Right renal cortex interstitium (tissue), 3 donors: ENCODE data around the gene CST7. TPM values are rescaled to one million over a fixed set of nuclear protein-coding genes. Genes with fewer than 3 reads are reported as not detected.
"Not testable (repeated sequence)": the region's sequence is repeated elsewhere in the genome, so short reads cannot be mapped to it uniquely, and the experiment has no call there.

ENCODE experiments used
- DNase-seq, 3 donors: peaks; one replicate each; pipeline ENCODE4 v3.0.0-alpha.2; 2013; ENCODE audit warnings: low read depth in 3 of 3, low spot score in 2 of 3
- polyA plus RNA-seq, 3 donors: library from polyadenylated mRNA; unstranded; fragments of 120-200 nt; gene quantifications; one replicate each; pipeline ENCODE4 v1.2.1, GENCODE V29; 2013; ENCODE audit not compliant: insufficient read length in 3 of 3

The CST7 gene, protein sequence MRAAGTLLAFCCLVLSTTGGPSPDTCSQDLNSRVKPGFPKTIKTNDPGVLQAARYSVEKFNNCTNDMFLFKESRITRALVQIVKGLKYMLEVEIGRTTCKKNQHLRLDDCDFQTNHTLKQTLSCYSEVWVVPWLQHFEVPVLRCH
- under 1 TPM; 0.12 to 0.79 (median 0.51) TPM for polyA plus RNA-seq

DNA sequence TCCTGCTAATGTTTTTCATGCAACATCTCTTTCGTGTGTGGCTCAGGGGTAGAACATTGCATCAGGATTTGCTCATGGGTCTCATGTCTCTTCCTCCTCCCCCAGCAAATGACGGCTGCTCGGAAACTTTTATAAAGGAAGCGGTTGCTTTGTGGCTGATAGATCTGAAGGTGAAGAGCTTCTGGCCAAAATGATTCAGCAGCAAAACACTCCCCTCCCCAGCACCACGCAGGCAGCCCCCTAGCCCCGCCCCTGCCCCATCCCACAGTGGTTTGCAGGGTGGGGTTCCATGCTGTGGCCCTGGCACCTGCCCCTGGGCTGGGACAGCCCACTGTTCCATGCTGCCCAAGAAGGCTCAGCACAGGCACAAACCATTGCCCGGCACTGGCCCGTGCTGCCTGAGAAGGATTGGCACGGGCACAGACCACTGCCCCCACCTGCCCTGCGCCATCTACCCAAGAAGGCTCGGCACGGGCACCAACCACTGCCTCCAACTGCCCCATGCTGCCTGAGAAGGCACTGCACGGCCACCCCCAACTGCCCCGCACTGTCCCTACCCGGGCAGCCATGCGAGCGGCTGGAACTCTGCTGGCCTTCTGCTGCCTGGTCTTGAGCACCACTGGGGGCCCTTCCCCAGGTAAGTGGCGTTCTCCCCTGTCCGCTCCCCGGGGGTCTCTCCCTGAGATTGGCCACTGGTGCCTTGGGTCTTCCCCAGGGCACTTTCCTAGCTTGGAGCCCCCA, at the start of gene CST7:
Gene CST7, plus strand, starts transcription at position 331 of the 741 bp plus-strand sequence. Its CDS starts 237 bp downstream, at position 568.
- DNase-seq = no peak

DNA sequence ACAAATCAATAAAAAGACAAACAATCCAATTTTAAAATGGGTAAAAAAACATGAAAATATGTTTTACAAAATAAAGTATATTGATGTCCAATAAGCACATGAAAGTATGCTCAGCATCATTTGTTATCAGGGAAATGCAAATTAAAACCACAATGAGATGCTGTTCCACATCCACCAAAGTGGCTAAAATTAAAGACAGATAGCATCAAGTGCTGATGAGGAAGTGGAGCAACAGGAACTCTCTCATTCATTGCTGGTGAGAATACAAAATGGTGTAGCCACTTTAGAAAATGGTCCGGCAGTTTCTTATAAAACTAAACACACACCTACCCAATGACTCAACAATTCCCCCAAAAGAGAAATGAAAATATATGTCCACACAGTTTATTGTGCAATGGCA, 42.3 kb upstream of the CST7 start:
- no peak for DNase-seq

DNA sequence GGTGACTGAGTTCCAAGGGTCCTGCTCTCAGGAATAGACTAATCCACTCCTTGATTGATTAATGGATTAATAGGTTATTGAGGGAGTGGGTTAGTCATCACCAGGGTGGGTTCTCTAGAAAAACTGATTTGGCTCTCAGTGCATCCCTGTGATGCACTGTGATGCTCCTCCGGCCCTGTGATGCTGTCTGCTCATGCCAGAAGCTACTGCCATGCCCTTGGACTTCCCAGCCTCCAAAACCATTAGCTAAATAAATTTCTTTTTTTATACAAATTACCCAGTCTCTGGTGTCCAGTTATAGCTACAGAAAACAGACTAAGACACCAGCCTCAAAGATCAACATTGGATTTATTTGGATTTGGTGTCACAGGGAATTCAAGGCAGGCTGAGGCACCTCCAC, 40.4 kb upstream of the CST7 start:
- DNase-seq = no peak

DNA sequence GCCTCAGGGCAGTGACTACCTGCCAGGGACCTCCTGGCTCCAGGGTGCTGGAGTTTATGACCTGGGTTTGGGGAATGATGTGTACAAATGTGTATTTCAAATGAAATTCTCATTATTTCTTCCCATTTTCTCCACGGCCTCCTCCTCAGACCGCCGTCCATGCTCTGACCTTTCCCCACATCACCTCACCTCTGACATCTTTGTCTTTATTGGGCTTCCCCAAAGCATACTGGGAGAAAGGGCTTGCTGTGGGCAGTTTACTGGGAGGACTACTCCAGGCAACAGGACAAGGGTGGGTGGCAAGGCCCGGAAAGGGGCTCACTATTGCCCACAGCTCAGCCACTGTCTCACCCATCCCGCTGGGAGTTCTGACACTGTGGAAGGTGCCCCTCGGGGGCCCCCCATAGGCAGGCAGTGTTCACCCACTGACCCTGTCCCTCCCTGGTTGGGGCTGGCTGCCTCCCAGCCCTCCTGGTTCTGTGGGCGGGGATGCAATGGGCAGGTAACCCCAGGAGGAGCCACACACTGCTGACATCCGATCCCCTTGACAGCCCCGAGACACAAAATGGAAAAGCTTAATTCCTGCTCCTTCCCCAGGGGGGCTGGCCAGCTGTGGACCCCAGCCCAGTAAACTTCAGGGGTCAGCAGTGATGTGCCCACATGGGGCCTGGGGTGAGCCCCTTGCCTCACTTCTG, 39.8 kb upstream of the CST7 start:
- no peak for DNase-seq

DNA sequence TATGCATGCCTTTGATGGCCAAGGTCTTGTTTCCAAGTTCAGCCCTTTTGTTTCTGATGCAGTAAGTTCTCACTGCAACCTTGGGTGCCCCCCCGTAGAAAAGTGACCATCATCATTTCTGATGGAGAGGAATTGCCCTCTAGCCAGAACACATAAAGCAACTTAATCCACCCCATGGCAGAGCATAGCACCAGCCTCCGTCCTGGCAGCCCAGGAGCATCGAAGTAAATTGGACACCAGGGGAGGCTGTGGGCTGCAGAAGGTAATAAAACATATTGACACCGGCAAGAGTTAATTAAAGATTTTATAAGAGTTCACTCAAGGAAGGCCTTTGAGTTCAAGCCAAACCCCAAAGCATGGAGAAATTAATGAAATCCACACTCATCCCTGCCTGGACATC, 39.2 kb upstream of the CST7 start:
- DNase-seq = peak in 1 of 3 donors; percentile 18

DNA sequence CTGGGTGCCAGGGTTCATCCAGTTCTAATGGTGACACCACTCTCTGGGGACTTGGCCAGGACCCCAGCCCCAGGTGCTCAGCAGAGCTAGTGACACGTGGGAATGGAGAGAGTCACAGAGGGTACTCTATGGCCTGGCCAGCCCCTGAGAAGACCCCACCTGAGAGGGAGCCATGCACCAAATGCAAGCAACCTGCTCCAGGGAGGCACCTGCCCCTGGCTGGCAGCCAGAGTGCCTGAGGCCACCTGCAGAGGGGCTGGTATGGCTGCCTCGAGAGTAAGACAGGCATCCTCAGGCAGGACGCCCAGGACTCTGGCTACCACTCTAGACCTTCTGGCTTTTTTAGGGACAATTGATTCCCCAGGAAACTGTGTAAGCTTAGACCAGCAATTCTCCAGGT, 38.6 kb upstream of the CST7 start:
- no peak for DNase-seq

DNA sequence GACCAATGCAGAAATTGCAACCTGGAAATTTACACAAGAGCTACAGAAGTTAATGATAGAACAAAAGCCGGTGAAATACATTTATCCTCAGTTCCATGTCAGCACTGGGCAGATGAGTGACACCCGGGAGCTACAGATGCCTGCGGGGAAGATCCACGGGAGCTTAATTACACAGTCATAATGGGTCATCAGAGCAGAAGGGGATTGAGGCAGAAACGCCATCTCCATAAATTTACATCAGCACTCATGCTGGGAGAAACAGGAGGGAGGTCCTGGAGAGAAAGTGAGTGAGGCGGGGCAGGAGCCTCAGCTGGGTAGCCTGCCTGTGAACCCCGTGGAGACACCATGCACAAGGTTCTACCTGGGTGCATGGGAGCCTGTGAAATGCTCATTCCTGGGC, 37.6 kb upstream of the CST7 start:
- DNase-seq = no peak

DNA sequence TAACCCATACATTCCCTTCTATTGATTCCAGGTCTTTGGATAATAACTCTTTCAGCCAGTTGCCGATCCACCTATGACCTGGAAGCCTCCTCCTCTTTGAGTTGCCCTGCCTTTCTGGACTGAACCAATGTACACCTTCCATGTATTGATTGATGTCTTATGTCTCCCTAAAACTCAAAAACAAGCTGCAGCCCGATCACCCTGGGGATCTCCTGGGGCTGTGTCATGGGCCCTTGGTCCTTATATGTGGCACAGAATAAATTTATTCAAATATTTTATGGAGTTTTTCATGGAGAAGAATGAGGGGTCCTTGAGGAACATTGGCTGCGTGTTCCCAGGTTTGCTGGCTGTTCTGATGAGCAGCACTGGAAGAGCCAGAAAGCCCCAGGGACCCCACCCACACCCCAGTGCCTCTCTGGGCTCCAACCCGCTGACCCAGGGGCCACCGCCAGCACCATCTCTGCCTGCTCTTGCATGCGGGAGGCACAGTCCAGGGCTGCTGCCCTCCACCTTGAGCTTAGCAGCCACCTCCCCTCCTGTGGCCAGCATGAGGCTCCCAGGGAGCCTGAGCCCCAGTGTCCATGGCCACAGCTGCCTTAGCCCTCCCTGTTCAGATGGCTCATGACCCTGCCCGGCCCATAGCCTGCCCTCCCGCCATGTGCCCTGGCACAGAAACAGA, 36.5 kb upstream of the CST7 start:
- no peak for DNase-seq

DNA sequence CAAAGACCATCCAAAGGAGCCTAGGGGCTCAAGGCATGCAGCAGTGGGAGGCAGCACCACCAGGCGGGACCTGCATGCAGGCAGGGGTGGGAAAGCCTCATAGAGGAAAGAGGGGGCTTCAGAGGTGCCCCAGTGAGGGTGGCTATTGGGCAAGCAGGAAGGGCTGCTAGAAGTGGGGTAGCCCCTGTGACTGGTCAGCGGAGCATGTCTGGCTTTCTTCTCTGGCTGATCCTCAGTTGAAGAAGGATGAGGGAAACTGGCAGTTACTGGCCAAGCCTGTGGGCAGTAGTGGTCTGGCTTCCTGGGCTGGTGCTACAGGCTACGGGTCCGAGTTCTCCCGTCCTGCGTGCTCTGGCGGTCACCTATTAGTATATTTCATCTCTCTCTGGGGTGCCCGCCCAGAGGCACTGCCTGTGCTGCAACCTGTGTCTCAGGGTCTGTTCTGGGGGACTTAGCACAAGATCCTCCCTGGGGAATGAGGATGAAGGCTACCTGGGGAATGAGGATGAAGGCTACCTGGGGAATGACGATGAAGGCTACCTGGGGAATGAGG, 35.9 kb upstream of the CST7 start:
- DNase-seq = no peak

DNA sequence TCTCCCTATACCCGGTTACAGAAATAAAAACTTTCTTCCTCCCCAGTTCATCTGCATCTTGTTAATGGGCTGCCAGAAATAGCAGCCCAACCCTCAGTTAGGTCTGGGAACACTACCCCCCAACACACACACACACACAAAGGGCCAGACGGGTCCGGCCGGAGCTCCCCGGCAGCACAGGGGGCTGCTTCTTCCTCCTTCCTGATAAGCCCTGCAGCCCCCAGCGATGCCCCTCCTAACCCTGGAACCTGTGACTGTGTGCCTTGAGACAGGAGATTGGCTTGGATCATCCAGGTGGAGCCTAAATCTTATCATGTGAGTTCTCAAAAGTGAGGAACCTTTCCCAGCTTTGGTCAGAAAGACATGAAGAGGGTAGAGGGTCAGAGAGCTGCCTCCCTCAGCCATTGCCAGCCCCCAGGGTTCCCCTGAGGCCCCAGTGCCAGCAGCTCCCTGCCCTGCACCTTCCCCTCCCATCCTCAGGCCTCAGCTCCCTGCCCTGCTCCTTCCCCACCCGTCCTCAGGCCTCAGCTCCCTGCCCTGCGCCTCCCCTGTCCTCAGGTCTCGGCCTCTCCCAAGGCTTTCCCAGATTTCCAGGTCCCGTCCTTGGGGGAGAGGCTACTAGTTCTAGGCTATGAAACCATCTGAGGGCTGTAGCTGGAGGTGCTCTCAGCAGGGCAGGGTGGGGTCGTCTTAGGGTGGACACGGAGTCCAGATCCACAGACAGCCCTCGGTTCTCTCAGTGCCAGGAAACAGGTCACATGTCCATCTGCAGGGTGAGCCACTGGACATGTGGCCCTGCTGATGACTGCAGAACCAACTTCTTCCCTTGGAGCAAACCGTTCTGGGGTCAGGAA, 34.5 kb upstream of the CST7 start:
- no peak for DNase-seq

DNA sequence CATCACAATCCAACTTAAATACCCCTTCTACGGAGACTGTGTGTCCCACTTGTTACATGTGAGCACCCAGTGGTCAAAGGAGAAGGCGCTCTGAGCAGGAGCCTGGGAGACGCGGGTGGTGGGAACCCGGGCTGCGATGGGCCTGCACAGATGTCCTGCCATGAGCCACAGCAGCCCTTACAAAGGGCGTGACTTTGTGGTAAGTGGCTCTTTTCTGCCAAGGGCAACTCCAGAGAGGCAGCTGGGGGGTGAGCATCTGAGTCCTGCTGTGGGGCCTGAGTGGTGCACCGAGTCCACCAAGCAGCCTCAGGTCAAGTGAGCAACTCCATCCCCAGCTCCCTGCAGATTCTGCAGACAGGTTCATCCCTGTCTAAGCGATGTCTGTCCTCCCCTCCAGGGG, 33.6 kb upstream of the CST7 start:
- DNase-seq = no peak

DNA sequence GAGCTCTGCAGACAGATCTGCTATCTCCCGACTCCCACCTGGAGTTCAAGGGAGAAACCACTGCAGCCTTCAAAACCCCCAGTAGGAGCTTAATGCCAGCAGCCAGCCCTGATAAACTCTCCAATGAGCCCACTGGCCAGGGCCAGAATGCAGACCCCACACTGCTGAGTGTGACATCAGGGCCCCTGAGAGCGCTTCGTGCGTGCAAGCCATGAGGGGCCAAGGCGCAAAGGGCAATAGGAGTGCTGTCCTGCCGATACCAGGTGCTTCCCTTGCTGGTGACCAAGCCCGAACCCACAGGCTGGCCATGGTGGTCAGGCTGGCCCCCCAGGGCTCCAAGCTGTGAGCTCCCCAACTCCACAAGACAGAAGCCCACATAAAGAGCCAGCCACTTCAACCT, 33.2 kb upstream of the CST7 start:
- DNase-seq = no peak

DNA sequence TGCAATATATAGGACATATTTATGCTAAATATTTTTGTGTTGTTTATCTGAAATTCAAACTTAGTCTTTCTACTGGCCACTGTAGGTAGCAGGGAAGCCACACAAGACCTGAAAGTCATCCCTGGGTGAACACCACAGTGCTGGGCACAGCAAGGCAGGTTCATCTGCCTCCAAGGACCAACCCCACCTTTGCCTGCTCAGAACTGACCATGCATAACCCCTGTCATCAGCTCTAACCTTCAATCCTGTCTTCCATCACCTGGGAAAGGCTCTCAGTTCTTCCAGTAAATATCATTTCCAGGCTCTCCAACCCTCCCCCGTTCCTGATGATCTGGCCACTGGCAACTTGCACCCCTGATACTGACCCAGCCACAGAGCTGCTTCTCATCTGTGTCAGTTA, 32.7 kb upstream of the CST7 start:
- no peak for DNase-seq

DNA sequence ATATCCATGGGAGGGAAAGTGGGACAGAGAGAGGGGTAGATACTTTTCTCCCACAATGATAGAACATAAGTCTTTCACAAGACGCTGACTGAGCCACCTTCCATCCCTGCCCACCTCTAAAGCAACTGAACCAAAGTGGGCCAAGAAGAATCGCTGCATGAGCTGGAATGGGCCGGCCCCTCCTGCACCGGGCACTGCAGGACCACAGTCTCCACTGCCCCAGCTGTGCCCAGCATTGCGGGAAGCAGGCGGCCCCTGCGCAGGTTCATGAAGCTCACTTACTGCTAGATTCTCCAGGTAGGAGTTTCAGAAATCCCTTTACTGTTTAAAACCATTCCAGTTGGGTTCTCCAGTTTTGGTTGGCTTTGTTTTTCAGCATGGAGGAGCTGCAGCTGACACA, 32.0 kb upstream of the CST7 start:
- DNase-seq = no peak

DNA sequence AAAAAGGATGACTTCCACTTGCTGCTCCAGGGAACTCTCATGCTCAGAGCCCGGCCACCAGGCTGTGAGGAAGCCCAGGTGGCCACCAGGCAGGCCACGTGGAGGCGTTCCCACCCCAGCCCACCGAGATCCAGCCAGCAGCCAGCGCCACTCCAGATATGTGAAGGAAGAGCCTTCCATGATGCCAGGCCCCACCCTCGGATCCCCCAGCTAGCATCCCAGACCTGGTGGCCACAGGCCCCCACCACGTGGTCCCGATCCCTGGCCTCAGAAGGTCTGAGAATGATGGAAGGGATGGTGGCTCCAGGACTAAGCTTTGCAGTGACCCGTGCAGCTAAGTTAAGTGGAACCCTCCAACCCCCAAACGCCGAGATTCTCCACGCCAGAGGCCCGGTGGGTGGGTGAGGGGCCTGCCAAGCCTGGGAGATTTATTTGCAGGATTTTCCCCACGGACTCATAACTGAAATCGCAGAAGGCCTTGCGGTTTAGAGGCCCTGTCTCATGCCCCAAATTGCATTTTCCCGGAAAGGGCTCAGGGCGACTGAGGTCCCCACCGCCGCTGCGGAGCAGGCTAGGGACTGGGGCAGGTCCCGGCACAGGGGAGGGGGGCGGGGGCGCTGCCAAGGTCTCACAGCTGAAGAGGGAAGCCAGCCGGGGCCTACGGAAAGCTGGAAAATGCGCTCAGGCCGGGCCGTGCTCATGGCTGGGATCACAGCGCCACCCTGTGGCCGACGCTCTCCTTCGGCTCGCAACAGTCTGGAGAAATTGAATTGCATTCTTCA, 31.1 kb upstream of the CST7 start:
- peak; percentile 60 to 69 (median 64) for DNase-seq

DNA sequence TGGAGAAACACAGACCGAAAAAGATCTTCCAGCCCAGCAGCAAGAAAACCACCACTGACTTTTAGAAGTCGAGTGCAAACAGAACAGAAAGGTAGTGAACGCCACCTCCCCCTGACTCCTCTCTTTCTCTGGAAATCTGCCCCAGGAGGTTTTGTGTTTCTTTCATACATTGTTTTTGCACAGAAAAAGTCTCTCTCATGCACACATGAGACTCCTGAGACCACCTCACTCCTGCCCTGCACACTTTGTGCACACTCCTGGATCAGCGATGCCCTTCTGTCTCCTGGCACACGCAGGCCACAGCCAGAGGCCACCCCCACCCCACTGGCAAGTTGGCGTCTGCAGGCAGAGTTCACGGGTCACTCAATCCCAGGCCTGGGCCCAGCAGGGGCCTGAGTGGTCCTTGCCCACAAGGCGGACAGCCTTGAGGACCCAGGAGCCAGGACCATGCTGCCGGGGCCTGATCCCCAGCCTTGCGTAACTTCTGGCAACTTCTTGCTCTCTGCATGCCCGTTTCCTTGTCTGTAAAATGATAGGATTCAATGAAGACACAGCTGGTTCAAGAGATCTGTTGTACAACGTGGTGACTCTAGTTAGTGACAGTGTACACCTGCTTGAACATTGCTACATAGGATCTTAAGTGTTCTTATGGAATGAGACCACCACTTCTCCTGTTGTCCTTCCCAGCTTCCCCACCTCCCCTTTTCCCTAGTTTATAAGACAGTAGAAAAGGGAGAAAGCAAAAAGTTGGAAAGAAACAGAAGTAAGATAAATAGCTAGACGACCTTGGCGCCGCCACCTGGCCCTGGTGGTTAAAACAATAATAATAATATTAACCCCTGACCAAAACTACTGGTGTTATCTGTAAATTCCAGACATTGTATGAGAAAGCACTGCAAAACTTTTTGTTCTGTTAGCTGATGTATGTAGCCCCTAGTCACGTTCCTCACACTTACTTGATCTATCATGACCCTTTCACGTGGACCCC, 30.2 kb upstream of the CST7 start:
- no peak for DNase-seq

DNA sequence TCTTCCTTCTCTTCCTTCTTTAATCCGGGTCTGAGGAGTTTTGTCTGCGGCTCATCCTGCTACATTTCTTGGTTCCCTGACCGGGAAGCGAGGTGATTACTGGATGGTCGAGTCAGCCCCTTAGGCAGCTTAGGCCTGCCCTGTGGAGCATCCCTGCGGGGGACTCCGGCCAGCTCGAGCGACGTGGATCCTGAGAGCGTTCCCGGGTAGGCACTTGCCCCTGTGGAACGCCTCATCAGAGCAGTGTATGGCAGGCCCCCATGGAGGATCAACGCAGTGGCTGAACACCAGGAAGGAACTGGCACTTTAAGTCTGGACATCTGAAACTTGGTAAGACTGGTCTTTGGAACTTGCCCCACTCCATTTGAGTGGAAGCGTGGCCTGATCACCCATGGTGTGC, 29.4 kb upstream of the CST7 start:
- DNase-seq = not testable (repeated sequence)

DNA sequence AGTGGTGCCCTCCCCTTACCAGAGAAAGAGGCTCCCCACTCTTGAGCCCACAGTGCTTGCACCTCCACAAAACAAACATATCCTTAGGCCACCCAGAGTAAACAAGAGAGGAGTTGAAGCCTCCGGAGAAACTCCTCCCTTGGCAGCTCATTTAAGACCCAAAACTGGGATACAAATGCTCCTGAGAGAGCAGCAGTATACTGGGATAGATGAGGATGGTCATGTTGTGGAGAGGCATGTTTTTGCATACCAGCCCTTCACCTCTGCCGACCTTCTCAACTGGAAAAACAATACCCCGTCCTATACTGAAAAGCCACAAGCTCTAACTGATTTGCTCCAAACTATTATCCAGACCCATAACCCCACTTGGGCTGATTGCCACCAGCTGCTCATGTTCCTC, 28.4 kb upstream of the CST7 start:
- DNase-seq = not testable (repeated sequence)
